Peyer's patch (tissue), 4 donors: ENCODE results near the gene LRRC45. TPM values are rescaled to one million over a fixed set of nuclear protein-coding genes. Genes with fewer than 3 reads are reported as not detected.

Experiments
- DNase-seq, 3 donors: peaks; one replicate each; pipeline ENCODE4 v3.0.0-alpha.2; 2017 to 2019
- H3K27ac ChIP-seq, 4 donors: fragments of 200-600 bp; sonication (generic); one replicate each; pipeline ENCODE4 v1.5.1; 2016 to 2019
- H3K27me3 ChIP-seq, 2 donors: fragments of 200-600 bp; sonication (generic); one replicate each; pipeline ENCODE4 v1.5.1; 2019
- H3K36me3 ChIP-seq, 3 donors: fragments of 200-600 bp; sonication (generic); one replicate each; pipeline ENCODE4 v1.5.1; 2016 to 2019
- H3K4me1 ChIP-seq, 4 donors: fragments of 200-600 bp; sonication (generic); one replicate each; pipeline ENCODE4 v1.5.1; 2016 to 2019
- H3K4me3 ChIP-seq, 4 donors: fragments of 200-600 bp; sonication (generic); 1 replicate in 3 of 4; 2 replicates in 1 of 4; pipeline ENCODE4 v1.5.1; 2016 to 2019; ENCODE audit warnings: mild to moderate bottlenecking in 1 of 4
- H3K9me3 ChIP-seq, 4 donors: fragments of 200-600 bp; sonication (generic); one replicate each; pipeline ENCODE4 v1.5.1; 2016 to 2019; ENCODE audit warnings: mild to moderate bottlenecking in 1 of 4
- POLR2A ChIP-seq, 2 donors: fragments of 450-650 bp; IDR thresholded peaks; one replicate each; pipeline ENCODE4 v1.5.1; 2017; ENCODE audit warnings: antibody characterized with exemption in 2 of 2, mild to moderate bottlenecking in 2 of 2, moderate library complexity in 2 of 2
- total RNA-seq, 4 donors: library from RNA; depleted of rRNA; stranded (reverse); fragments of >200 nt; gene quantifications; one replicate each; pipeline ENCODE4 v1.1.0, GENCODE V29; 2016
- TF ChIP-seq, protein P1 (sequence below), 6 experiments: fragments of 450-650 bp in 4 of 6; fragments of 200-600 bp in 2 of 6; sonication (generic) in 1 of 6; IDR thresholded peaks; one replicate each; pipeline ENCODE4 v1.5.1; 2017 to 2019; ENCODE audit warnings: antibody characterized with exemption in 6 of 6, mild to moderate bottlenecking in 3 of 6, moderate library complexity in 1 of 6

The LRRC45 gene
- total RNA-seq, 4 donors from 2014 or later, result 15.5 to 74.3 (median 23.1) TPM

DNA sequence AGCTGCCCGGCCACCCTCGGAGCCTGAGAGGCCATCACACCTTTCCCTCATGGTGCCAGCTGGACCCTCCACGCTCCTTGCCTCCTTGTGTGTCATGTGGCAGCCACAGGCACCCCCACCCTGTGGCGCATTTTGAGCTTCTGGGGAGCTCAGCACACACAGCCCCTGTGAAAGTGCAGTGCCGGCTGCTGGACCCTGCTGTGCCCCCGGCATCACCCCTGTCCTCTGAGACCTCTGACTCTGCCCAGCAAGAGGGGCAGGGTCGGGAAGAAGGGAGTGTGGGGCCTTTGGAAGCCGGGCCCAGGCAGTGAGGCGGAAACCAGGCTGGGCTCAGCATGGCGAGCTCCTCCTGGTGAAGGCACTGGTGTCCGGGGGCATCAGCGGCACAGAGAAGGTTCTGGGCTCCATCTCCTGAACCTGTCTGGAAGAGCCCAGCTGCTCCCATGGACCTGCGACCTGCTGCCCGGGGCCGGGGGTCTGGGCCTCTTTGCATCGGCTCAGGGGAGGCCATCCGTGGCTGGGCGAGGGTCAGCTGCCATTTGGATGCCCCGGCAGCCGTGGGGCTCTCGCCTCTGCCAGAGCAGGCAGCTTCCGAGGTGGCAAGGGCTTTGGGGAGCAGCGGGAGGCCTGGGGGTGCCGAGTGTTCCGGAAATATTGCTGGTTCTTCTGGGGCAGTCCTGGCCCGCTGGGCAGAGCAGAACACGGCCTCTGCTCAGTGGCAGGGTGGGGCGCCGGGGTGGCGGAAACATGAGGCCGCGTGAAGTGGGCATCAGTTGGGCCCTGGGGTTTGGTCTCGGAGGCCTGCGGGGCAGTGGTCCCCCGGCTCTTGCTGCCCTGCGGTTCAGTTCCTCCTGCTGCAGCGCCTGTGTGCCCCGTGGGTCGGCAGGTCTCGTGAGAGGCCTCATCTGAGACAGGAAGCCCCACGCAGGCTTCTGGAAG, 18.3 kb upstream of the LRRC45 start:
- Histone ChIP-seq H3K27me3 (no peaks in the 10 kb centered on the region), H3K9me3 (no peaks in the 10 kb centered on the region), H3K4me3 (no peak overlapping the region), H3K36me3 (no peaks in the 10 kb centered on the region), H3K4me1 (peaks cover 0 to 27% (median 0%) of the 10 kb centered on the region in 4 donors), H3K27ac (no peak overlapping the region)
- no peak for DNase-seq
- no peak for TF ChIP-seq POLR2A (IDR thresholded peaks at IDR 0.05)
- TF ChIP-seq, protein P1, sequence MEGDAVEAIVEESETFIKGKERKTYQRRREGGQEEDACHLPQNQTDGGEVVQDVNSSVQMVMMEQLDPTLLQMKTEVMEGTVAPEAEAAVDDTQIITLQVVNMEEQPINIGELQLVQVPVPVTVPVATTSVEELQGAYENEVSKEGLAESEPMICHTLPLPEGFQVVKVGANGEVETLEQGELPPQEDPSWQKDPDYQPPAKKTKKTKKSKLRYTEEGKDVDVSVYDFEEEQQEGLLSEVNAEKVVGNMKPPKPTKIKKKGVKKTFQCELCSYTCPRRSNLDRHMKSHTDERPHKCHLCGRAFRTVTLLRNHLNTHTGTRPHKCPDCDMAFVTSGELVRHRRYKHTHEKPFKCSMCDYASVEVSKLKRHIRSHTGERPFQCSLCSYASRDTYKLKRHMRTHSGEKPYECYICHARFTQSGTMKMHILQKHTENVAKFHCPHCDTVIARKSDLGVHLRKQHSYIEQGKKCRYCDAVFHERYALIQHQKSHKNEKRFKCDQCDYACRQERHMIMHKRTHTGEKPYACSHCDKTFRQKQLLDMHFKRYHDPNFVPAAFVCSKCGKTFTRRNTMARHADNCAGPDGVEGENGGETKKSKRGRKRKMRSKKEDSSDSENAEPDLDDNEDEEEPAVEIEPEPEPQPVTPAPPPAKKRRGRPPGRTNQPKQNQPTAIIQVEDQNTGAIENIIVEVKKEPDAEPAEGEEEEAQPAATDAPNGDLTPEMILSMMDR (IDR thresholded peaks at IDR 0.05), result no peak

DNA sequence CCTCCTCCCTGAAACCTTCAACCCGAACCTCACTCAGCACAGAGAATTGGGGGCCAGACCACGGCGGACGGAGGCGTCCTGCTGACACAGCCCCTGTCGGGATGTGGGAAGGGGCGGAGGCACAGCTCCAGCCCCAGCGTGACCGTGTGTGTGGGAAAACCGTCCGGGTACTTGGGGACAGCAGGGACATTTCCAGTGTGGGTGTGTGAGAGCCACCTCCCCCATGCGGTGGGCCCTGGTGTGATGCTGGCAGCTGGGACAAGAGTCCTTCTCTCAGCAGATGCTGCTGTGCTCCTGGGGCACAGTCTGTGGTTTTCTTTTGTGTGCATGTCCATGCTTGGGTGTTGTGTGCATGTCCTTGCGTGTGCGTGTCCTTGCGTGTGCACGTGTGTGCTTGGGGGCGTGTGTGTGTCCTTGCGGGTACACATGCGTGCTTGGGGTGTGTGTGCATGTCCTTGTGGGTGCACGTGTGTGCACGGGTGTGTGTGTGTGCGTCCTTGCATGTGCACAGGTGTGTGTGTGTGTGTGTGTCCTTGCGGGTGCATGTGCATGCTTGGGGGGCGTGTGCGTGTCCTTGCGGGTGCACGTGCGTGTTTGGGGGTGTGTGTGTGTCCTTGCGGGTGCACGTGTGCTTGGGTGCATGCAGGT, 17.3 kb upstream of the LRRC45 start:
- H3K36me3 ChIP-seq, result no peaks in the 10 kb centered on the region
- H3K27ac ChIP-seq, result no peak overlapping the region
- no peaks in the 10 kb centered on the region for H3K27me3 ChIP-seq
- H3K9me3 ChIP-seq, result no peaks in the 10 kb centered on the region
- no peak overlapping the region for H3K4me3 ChIP-seq
- no peak for TF ChIP-seq POLR2A (IDR thresholded peaks at IDR 0.05)
- TF ChIP-seq, protein P1 (IDR thresholded peaks at IDR 0.05), result no peak
- DNase-seq, result no peak
- peaks cover 0 to 17% (median 0%) of the 10 kb centered on the region in 4 donors for H3K4me1 ChIP-seq

DNA sequence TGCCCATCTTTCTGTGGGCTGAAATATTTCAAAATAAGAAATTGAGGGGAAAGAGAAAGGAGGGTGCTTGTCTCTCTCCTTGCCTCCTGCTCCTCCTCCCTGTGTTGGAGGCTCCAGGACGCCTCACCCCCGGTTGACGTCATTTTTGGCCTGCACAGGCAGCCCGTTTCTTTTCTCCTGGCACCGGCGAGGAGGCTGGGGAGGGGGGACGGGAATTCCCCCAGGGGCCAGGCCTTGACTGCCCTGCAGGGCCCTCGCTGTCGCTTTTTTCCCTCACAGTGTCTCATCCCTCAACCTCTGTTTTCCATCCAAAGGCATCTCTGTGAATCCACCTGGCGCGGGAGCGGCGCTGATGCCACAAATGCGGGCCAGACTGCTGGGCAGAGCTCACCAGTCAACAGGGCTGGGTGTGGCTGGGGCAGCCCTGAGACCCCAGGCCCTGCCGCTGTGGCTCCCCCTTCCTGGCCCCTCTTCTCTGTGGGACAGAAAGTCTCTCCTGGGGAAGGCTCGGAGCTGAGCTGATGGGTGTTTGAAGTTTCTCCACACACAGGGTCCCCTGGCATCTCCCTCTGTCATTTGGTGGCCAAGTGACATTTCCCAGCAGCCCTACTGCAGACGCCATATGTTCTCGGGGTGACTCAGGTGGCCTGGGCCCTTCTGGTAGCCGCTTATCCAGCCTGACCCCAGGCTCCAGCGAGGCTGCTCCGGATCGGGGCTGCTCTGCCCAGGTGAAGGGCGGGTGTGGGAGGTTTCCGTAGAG, 16.5 kb upstream of the LRRC45 start:
- H3K4me3 ChIP-seq, result no peak overlapping the region
- H3K9me3 ChIP-seq, result no peaks in the 10 kb centered on the region
- H3K27ac ChIP-seq, result no peak overlapping the region
- TF ChIP-seq POLR2A (IDR thresholded peaks at IDR 0.05), result no peak
- TF ChIP-seq, protein P1 (IDR thresholded peaks at IDR 0.05), result no peak
- DNase-seq, result no peak
- H3K36me3 ChIP-seq, result no peaks in the 10 kb centered on the region
- H3K27me3 ChIP-seq, result no peaks in the 10 kb centered on the region
- peaks cover 0 to 11% (median 0%) of the 10 kb centered on the region in 4 donors for H3K4me1 ChIP-seq

DNA sequence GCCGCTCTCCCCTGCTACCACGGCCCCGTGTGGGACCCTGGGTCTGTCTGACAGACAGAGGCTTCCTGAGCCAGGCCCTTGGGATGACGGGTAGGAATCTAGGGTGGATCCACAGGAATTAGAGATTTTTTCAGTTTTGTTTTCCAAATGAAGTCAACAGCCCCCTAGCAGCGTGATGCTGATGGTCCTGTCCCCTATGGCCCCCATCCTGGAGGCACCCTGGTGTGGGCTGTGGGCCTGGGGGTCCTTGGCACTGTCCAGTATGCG, 15.9 kb upstream of the LRRC45 start:
- H3K27ac ChIP-seq, result no peak overlapping the region
- H3K4me3 ChIP-seq, result no peak overlapping the region
- no peaks in the 10 kb centered on the region for H3K27me3 ChIP-seq
- TF ChIP-seq, protein P1 (IDR thresholded peaks at IDR 0.05), result no peak
- TF ChIP-seq POLR2A (IDR thresholded peaks at IDR 0.05), result no peak
- no peak for DNase-seq
- peaks cover 0 to 11% (median 0%) of the 10 kb centered on the region in 4 donors for H3K4me1 ChIP-seq
- no peaks in the 10 kb centered on the region for H3K36me3 ChIP-seq
- no peaks in the 10 kb centered on the region for H3K9me3 ChIP-seq

DNA sequence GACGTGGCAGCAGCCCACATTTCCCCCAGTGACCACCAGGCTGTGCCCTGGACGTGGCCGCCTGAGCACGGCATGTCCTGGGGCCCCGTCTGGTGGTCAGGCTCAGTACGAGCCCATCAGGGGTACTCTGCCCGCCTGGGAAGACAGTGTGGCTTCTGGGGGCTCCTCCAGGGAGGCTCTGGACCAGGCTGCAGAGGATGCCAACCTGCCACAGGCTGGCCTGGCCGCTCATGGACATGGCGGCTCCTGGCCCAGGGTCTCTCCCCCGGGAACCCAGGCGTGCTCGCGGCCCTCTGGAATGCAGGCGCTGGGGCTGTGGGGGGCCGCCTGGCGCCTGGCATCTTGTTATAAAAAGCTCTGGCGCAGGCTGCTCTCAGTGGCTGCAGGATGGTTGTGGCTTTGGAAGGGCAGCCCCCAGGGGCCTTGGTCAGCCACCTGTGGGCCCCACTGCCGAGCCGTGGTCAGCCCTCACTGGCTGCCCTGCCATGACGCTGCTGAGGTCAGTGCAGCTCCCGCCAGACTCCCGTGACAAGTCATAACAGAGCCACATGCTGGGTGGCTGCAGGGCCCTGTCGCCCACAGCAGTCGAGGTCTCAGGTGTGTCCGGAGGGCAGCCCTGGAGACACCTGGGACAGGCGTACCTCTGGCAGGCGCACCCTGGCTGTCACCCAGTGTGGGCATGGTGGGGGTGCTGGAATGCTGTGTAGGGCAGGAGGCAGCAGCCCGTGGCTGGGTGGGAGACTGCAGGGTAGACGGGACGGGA, 15.4 kb upstream of the LRRC45 start:
- no peak overlapping the region for H3K27ac ChIP-seq

More for the DNA sequence above, 15.4 kb upstream of the LRRC45 start:
- no peak overlapping the region for H3K4me3 ChIP-seq
- H3K9me3 ChIP-seq, result no peaks in the 10 kb centered on the region
- H3K4me1 ChIP-seq, result peaks cover 0 to 11% (median 0%) of the 10 kb centered on the region in 4 donors
- no peak for DNase-seq
- no peaks in the 10 kb centered on the region for H3K27me3 ChIP-seq
- H3K36me3 ChIP-seq, result no peaks in the 10 kb centered on the region
- TF ChIP-seq, protein P1 (IDR thresholded peaks at IDR 0.05), result no peak
- no peak for TF ChIP-seq POLR2A (IDR thresholded peaks at IDR 0.05)
